ENCODE measurements around the gene PALMD.

GRCh38 chr1:99606306-99606705, 39.6 kb upstream of the PALMD start:
- TF ChIP-seq CTCF (IDR thresholded peaks at IDR 0.05; ENCODE audit: low read depth, low read length, poor library complexity, severe bottlenecking) (no peak), EZH2phosphoT487 (IDR thresholded peaks at IDR 0.05; ENCODE audit: borderline replicate concordance, low read length) (no peak)
